SU-DHL-6 (cell line): ENCODE results near the gene ZNF135.

Experiments
- H2AFZ ChIP-seq: fragments of 200-600 bp; sonication (generic); 2 replicates; pipeline ENCODE4 v1.6.1; 2014; ENCODE audit warnings: low read depth, mild to moderate bottlenecking, moderate library complexity, mixed read lengths, antibody characterized with exemption, low read length; ENCODE audit not compliant: severe bottlenecking
- H3F3A ChIP-seq: fragments of 200-600 bp; shearing (Covaris generic); 2 replicates; pipeline ENCODE4 v1.6.0; 2016; ENCODE audit warnings: antibody characterized with exemption, mild to moderate bottlenecking; ENCODE audit not compliant: insufficient read depth
- H3K27ac ChIP-seq: fragments of 200-600 bp; sonication (generic); 2 replicates; pipeline ENCODE4 v1.5.1; 2016; ENCODE audit warnings: low read depth, mild to moderate bottlenecking, low read length, moderate library complexity, mixed read lengths
- H3K27me3 ChIP-seq: fragments of 200-600 bp; sonication (generic), shearing (Covaris generic); 2 replicates; pipeline ENCODE4 v1.6.0; 2014; ENCODE audit warnings: mild to moderate bottlenecking, low read length
- H3K36me3 ChIP-seq: fragments of 200-600 bp; sonication (generic); 2 replicates; pipeline ENCODE4 v1.6.1; 2014; ENCODE audit warnings: mild to moderate bottlenecking, low read length, mixed read lengths
- H3K4me2 ChIP-seq: fragments of 300-600, 200-600 bp; shearing (Covaris generic), sonication (generic); 2 replicates; pipeline ENCODE4 v1.6.0; 2014; ENCODE audit warnings: low read length, low read depth, mild to moderate bottlenecking; ENCODE audit not compliant: poor library complexity, severe bottlenecking
- H3K4me3 ChIP-seq: fragments of 200-600 bp; sonication (generic); 2 replicates; pipeline ENCODE4 v1.5.1; 2014; ENCODE audit warnings: antibody characterized with exemption, low read length, mild to moderate bottlenecking, mixed read lengths; ENCODE audit not compliant: insufficient read depth, poor library complexity, severe bottlenecking
- H3K79me2 ChIP-seq: fragments of 200-600 bp; sonication (generic); 2 replicates; pipeline ENCODE4 v1.6.1; 2014; ENCODE audit warnings: mild to moderate bottlenecking, low read length, moderate library complexity; ENCODE audit not compliant: insufficient read depth
- H3K9ac ChIP-seq: fragments of 200-600 bp; sonication (generic); 2 replicates; pipeline ENCODE4 v1.7.0; 2014; ENCODE audit warnings: mild to moderate bottlenecking, low read length
- H3K9me2 ChIP-seq: fragments of 200-600 bp; sonication (generic); replicated peaks from 2 replicates; pipeline ENCODE4 v1.6.1; 2014; ENCODE audit warnings: low read length; ENCODE audit not compliant: insufficient read depth
- H3K9me3 ChIP-seq: fragments of 200-600 bp; sonication (generic); 2 replicates; pipeline ENCODE4 v1.6.1; 2014; ENCODE audit warnings: low read length, mixed read lengths; ENCODE audit not compliant: insufficient read depth
- H4K20me1 ChIP-seq: fragments of 200-600 bp; sonication (generic); 2 replicates; pipeline ENCODE4 v1.6.1; 2014; ENCODE audit warnings: low read depth, mild to moderate bottlenecking, antibody characterized with exemption, low read length, moderate library complexity, mixed read lengths
- EZH2phosphoT487 ChIP-seq: fragments of 200-600 bp; sonication (generic), shearing (Covaris generic); conservative IDR thresholded peaks from 2 replicates; pipeline ENCODE4 v1.6.1; 2018; ENCODE audit warnings: mild to moderate bottlenecking, antibody characterized with exemption, low read length, moderate library complexity, mixed read lengths
- TF ChIP-seq, protein P1 (sequence below): fragments of 200-600 bp; sonication (generic); IDR thresholded peaks from one replicate; pipeline ENCODE4 v1.5.1; 2017; ENCODE audit warnings: antibody characterized with exemption, mild to moderate bottlenecking, low read length, moderate library complexity; ENCODE audit not compliant: insufficient read depth, poor library complexity, severe bottlenecking

ZNF135 gene

DNA sequence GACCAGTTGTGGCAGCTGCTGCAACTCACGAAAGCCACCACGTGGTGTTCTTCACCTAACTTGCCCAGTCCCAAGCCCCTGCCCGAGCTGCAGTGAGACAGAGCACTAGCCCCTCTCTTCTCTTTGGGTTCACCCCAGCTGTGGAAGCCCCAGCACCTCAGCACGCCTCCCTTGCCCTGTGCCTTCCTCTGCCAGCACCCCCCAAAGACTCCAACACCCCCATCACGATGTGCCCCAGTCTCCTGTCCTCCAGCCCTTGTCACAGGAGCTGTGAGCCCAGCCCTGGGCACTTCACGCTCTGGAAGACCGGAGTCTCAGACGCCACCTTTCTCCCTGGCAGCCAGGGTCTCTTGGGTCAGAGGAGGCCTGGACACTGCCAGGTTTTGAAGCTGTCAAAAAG lies 2.2 kb upstream of the ZNF135 start:
- H3K4me2 ChIP-seq, result no peak overlapping the region
- H3K27ac ChIP-seq, result no peak overlapping the region
- peaks cover 3% of the 10 kb centered on the region; the same call in 1 of the 2 replicates for H3K9me3 ChIP-seq
- no peak overlapping the region for H3K4me3 ChIP-seq
- H3K9me2 ChIP-seq, result no peaks in the 10 kb centered on the region
- TF ChIP-seq, protein P1, sequence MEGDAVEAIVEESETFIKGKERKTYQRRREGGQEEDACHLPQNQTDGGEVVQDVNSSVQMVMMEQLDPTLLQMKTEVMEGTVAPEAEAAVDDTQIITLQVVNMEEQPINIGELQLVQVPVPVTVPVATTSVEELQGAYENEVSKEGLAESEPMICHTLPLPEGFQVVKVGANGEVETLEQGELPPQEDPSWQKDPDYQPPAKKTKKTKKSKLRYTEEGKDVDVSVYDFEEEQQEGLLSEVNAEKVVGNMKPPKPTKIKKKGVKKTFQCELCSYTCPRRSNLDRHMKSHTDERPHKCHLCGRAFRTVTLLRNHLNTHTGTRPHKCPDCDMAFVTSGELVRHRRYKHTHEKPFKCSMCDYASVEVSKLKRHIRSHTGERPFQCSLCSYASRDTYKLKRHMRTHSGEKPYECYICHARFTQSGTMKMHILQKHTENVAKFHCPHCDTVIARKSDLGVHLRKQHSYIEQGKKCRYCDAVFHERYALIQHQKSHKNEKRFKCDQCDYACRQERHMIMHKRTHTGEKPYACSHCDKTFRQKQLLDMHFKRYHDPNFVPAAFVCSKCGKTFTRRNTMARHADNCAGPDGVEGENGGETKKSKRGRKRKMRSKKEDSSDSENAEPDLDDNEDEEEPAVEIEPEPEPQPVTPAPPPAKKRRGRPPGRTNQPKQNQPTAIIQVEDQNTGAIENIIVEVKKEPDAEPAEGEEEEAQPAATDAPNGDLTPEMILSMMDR, result no peak
- TF ChIP-seq EZH2phosphoT487, result no peak
- H3K36me3 ChIP-seq, result no peaks in the 10 kb centered on the region
- H3K27me3 ChIP-seq, result no peaks in the 10 kb centered on the region
- no peak overlapping the region for H2AFZ ChIP-seq
- H3K9ac ChIP-seq, result no peak overlapping the region
- H3K79me2 ChIP-seq, result no peaks in the 10 kb centered on the region
- H3F3A ChIP-seq, result no peaks in the 10 kb centered on the region
- no peaks in the 10 kb centered on the region for H4K20me1 ChIP-seq

DNA sequence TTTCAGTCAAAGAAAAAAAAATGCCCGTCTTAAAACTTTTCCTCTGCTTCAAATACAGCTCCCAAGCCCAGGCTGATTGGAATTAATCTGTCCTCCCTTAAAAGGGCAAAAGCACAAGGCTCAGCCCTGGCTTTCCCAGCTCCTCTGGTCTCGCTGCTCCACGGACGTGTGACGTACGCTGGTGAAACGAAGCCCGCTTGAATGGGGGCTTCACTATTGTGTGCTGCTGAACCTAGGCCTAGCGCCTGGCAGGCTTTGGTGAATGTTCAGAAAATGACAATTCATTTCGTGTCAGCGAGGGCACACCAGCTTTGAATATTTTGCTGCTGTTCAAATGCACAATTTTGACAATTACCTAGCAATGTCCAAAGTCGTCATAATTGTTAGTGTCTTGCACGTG lies 615 bp upstream of the ZNF135 start:
- Histone ChIP-seq H3K4me3 (no peak overlapping the region), H3K9ac (no peak overlapping the region), H3K27me3 (no peaks in the 10 kb centered on the region), H3K9me3 (no peaks in the 10 kb centered on the region), H3F3A (no peaks in the 10 kb centered on the region), H3K9me2 (no peaks in the 10 kb centered on the region), H4K20me1 (no peaks in the 10 kb centered on the region), H2AFZ (no peak overlapping the region), H3K27ac (no peak overlapping the region), H3K4me2 (no peak overlapping the region), H3K79me2 (no peaks in the 10 kb centered on the region), H3K36me3 (no peaks in the 10 kb centered on the region)
- TF ChIP-seq EZH2phosphoT487, result no peak
- TF ChIP-seq, protein P1, result no peak

DNA sequence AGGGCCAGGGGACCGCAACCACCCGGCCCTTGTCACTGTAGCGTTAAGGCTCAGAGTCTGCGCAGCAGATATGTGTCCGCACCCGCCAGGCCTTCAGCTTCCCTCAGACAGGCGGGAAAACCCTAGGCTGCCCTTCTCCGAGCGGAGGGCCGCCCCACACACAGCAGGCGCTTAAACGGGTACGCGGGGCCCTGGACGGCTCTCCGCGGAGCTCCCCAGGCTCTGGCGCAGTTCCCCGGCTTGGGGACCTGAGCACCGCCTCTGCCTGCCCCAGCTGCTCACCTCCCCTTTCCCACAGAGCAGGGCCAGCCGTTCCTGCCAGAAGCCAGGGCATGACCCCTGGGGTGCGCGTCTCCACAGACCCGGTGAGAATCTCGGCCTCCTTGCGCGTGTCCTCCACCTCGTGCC lies 593 bp downstream of the ZNF135 start:
- no peak overlapping the region for H3K27ac ChIP-seq
- no peak overlapping the region for H2AFZ ChIP-seq

More for the DNA sequence above, 593 bp downstream of the ZNF135 start:
- no peak overlapping the region for H3K9ac ChIP-seq
- no peaks in the 10 kb centered on the region for H3K9me2 ChIP-seq
- H4K20me1 ChIP-seq, result no peaks in the 10 kb centered on the region
- no peaks in the 10 kb centered on the region for H3K9me3 ChIP-seq
- no peak for TF ChIP-seq EZH2phosphoT487
- TF ChIP-seq, protein P1, result no peak
- H3K79me2 ChIP-seq, result no peaks in the 10 kb centered on the region
- no peaks in the 10 kb centered on the region for H3F3A ChIP-seq
- H3K36me3 ChIP-seq, result no peaks in the 10 kb centered on the region
- H3K4me2 ChIP-seq, result no peak overlapping the region
- no peak overlapping the region for H3K4me3 ChIP-seq
- H3K27me3 ChIP-seq, result no peaks in the 10 kb centered on the region
